Upper lobe of left lung (tissue), 4 donors: ENCODE measurements around the gene CPHXL2.

ENCODE experiments used
- EP300 ChIP-seq, 4 donors: sonication (generic); formaldehyde crosslinking; IDR thresholded peaks; one replicate each; pipeline ENCODE4 v1.5.1; 2017; ENCODE audit warnings: antibody characterized with exemption in 4 of 4, control low read depth in 2 of 4
- POLR2A ChIP-seq, 4 donors: fragments of 450-650 bp; IDR thresholded peaks; one replicate each; pipeline ENCODE4 v1.5.1; 2016 to 2017; ENCODE audit warnings: antibody characterized with exemption in 4 of 4, mild to moderate bottlenecking in 2 of 4
- TF ChIP-seq, protein P1 (sequence below), 6 experiments: fragments of 450-650 bp in 4 of 6; fragments of 200-600 bp in 2 of 6; sonication (generic) in 2 of 6; IDR thresholded peaks; one replicate each; pipeline ENCODE4 v1.5.1; 2016 to 2019; ENCODE audit warnings: antibody characterized with exemption in 6 of 6

DNA sequence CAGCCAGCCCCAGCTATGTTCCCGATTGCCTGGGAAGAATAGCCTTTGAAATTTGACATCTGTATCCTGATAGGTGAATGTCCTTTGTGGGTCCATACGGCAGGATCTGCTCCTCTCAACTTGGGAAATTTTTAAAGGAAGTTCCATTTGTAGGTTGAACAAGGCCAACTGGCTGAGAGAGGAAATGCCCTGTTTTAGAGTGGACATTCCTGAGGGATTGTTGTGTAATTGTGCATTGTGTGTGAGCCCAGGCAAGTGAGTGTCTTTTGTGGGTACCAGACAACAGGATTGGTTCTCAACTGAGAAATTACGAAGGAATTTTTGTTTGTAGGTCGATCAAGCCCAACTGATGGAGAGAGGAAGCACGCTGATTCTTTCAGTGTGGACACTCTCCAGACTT, 2.6 kb upstream of the CPHXL2 start:
- TF ChIP-seq POLR2A (IDR thresholded peaks at IDR 0.05) (no peak), EP300 (IDR thresholded peaks at IDR 0.05) (no peak)
- TF ChIP-seq, protein P1, sequence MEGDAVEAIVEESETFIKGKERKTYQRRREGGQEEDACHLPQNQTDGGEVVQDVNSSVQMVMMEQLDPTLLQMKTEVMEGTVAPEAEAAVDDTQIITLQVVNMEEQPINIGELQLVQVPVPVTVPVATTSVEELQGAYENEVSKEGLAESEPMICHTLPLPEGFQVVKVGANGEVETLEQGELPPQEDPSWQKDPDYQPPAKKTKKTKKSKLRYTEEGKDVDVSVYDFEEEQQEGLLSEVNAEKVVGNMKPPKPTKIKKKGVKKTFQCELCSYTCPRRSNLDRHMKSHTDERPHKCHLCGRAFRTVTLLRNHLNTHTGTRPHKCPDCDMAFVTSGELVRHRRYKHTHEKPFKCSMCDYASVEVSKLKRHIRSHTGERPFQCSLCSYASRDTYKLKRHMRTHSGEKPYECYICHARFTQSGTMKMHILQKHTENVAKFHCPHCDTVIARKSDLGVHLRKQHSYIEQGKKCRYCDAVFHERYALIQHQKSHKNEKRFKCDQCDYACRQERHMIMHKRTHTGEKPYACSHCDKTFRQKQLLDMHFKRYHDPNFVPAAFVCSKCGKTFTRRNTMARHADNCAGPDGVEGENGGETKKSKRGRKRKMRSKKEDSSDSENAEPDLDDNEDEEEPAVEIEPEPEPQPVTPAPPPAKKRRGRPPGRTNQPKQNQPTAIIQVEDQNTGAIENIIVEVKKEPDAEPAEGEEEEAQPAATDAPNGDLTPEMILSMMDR (IDR thresholded peaks at IDR 0.05) = no peak
